Mesodermal cell (in vitro differentiated cells): ENCODE results near the gene LEMD2.

ENCODE experiments used
- H3K27ac ChIP-seq: 2 replicates; pipeline ENCODE4 v1.7.0; 2013; ENCODE audit warnings: mild to moderate bottlenecking, low read depth, low read length, moderate library complexity; ENCODE audit not compliant: severe bottlenecking
- H3K36me3 ChIP-seq: 2 replicates; pipeline ENCODE4 v1.7.1; 2013; ENCODE audit warnings: mild to moderate bottlenecking, low read length, moderate library complexity; ENCODE audit not compliant: control insufficient read depth, insufficient read depth
- H3K4me1 ChIP-seq: one replicate; pipeline ENCODE4 v1.7.1; 2013; ENCODE audit warnings: mild to moderate bottlenecking, low read length; ENCODE audit not compliant: insufficient read depth, control insufficient read depth, poor library complexity, severe bottlenecking
- H3K4me3 ChIP-seq: 2 replicates; pipeline ENCODE4 v1.7.0; 2013; ENCODE audit warnings: low read length, control low read depth, mild to moderate bottlenecking; ENCODE audit not compliant: insufficient read depth, poor library complexity, severe bottlenecking; ENCODE audit errors: extremely low read depth
- H3K9me3 ChIP-seq: 2 replicates; pipeline ENCODE4 v1.7.1; 2013; ENCODE audit warnings: mild to moderate bottlenecking, low read length, moderate library complexity; ENCODE audit not compliant: control insufficient read depth
- WGBS, 2 experiments: methylation state at CpG; one replicate each; pipeline ENCODE4 v1.1.5; 2013; ENCODE audit warnings: missing lambda C conversion rate in 2 of 2; ENCODE audit not compliant: insufficient coverage in 2 of 2; 5-methylcytosine and 5-hydroxymethylcytosine counted together

LEMD2 gene

GRCh38 chr6:33803571-33804053 is 14.7 kb upstream of the LEMD2 start, which contains the start of gene MLN:
MLN (minus strand) TSS chr6:33804003; CDS start chr6:33801163, 2,840 bp downstream.
- H3K4me1 ChIP-seq = peaks cover 4% of the 10 kb centered on the region
- H3K27ac ChIP-seq = no peak within 1 kb of the TSS
- no peak within 1 kb of the TSS for H3K4me3 ChIP-seq
- no peaks in the 10 kb centered on the region for H3K36me3 ChIP-seq
- H3K9me3 ChIP-seq = no peaks in the 10 kb centered on the region
- WGBS, 2 experiments = 91 to 94% methylated on average over 9 to 14 of the region's 14 CpGs

DNA sequence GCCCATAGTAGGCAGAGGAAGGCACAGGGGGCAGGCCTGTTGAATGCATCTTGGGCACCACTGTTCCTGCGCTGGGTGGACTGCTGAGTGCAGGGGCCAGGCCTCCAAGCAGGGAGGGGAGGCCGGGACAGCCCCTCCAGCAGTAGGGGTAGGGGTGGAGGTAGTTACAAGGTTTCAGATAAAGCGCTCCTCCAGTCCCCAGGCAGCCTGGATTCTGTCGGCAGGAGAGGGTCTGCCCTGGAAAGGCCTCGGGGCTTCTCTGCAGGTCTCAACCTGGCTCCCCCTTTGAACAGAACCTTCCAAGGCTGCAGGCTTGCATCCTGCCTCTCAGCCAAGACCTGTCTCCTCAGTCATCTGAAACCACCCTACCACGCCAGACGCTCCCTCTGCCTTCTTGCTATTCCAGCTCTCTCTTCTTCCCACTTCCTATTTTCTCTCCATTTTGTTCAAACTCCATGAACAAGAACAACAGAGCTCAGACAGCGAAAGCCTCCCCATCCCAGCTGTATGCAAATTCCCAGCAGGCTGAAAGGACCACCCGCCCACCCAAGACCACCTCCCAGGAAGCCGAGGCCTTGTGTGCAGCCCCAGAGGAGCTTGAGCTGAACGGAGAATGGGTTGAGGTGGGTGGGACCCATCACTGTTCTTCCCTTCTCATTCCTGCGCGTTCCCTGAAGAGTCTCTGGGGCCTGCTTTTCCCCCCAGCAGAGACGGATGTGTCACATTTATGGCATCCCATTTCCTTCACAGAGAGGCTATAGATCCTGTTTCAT is 13.4 kb upstream of the LEMD2 start:
- H3K36me3 ChIP-seq = no peaks in the 10 kb centered on the region
- WGBS, 2 experiments = 88 to 89% methylated on average over 8 to 9 of the region's 14 CpGs
- H3K4me1 ChIP-seq = peaks cover 4% of the 10 kb centered on the region
- no peaks in the 10 kb centered on the region for H3K9me3 ChIP-seq
- H3K4me3 ChIP-seq = no peak overlapping the region
- H3K27ac ChIP-seq = no peak overlapping the region

DNA sequence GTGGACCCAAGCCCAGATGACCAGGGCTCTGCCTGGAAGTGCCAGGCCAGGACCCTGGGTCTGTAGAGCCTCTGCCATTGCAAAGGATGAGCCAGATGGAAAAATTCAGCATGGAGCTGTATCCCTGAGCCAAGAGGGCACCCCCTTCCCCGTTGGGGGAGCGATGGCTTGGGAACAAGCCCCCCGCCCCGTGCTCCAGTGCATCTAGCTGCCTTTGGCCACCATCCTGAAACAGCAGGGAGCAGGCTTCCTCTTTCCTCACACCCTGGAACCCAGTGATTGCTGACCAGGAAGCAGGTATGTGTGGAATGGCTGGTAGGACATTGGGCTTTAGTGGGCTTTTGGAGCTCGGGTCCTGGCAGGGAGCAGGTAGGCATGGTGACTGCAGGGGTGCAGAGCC is 12.7 kb upstream of the LEMD2 start:
- Histone ChIP-seq H3K27ac (no peak overlapping the region), H3K9me3 (no peaks in the 10 kb centered on the region), H3K4me3 (no peak overlapping the region), H3K4me1 (peaks cover 4% of the 10 kb centered on the region), H3K36me3 (no peaks in the 10 kb centered on the region)
- 91 to 92% methylated on average over 5 of the region's 5 CpGs for WGBS, 2 experiments

DNA sequence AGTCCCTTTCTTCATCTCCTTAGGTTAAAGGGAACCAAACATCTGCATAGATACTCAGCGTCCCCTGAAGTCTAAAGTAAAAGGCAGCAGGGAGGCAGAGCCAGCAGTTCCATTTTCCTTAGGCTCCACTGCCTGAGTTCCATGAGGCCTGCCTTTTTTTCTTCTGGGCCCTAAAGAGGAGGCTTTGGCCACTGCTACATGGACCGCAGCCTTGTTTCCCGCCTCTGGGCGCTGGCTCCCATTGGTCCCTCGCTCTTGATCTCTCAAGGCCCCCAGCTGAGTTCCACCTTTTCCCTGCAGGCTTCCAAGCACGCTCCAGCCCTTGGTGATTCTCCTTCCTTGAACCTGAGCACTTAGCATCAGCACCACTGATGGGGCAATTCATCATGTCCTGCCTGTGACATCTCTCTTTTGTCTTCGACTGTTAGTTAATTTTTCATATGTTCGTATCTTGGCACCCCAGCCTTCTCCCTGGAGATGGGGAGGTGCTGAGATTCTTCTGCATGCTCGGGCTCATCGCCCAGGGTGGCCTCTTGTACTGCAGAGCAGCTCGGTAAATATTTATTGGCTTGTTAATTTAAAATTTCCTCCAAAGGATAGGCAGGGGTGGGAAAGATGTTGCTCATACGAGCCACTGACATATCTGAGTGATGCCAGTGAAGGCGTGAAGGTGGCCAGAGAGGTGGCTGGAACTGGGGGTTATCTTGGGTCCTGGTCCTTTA is 11.5 kb upstream of the LEMD2 start:
- 85 to 90% methylated on average over 9 to 10 of the region's 13 CpGs for WGBS, 2 experiments
- Histone ChIP-seq H3K4me3 (no peak overlapping the region), H3K4me1 (peaks cover 4% of the 10 kb centered on the region), H3K9me3 (no peaks in the 10 kb centered on the region), H3K27ac (no peak overlapping the region), H3K36me3 (no peaks in the 10 kb centered on the region)

DNA sequence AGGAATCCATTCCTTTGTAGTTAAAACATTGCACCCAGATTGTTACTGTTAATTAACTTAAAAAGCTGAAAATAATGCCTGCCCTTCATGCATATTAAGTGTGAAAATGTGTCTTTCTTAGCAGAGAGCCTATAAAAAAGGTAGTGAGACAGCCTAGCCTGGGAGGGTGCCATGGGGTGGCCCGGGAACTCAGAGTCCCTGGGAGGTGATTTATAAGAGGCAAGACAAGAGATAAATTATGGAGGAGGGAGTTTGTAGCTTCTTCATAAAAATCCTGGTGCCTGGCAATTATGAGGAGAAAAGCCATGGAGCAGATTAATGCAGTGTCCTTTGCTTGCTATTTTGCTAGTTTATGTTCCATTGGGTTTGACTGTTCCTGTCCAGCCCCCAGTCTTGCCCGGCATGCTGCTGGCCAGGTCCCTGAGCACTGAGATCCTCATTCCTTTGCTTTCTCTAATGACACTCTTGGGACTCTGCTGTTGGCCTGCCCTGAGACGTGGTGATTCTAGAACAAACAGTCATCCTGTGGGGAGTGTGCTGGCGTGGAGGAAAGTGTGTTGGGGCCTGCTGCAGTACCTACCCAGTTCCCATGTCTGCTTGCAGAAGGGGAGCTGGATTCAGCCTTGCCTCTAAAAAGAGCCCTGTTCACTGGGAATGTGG is 10.7 kb upstream of the LEMD2 start:
- Histone ChIP-seq H3K4me1 (peaks cover 5% of the 10 kb centered on the region), H3K9me3 (no peaks in the 10 kb centered on the region), H3K27ac (no peak overlapping the region), H3K36me3 (no peaks in the 10 kb centered on the region), H3K4me3 (no peak overlapping the region)
- 89 to 96% methylated on average over 4 of the region's 4 CpGs for WGBS, 2 experiments

- WGBS, 2 experiments = 93% methylated on average over 9 to 10 of the region's 13 CpGs
- H3K4me1 ChIP-seq = peaks cover 7% of the 10 kb centered on the region
These were observed 9.5 kb upstream of the LEMD2 start for GRCh38 chr6:33798343-33798848.

GRCh38 chr6:33797626-33798342 is 8.9 kb upstream of the LEMD2 start:
- peaks cover 4% of the 10 kb centered on the region for H3K4me1 ChIP-seq
- H3K36me3 ChIP-seq = no peaks in the 10 kb centered on the region
- 66 to 73% methylated on average over 9 to 10 of the region's 10 CpGs for WGBS, 2 experiments
- H3K9me3 ChIP-seq = no peaks in the 10 kb centered on the region
- no peak overlapping the region for H3K27ac ChIP-seq
- no peak overlapping the region for H3K4me3 ChIP-seq

More at GRCh38 chr6:33798343-33798848, 9.5 kb upstream of the LEMD2 start:
- Histone ChIP-seq H3K36me3 (no peaks in the 10 kb centered on the region), H3K9me3 (no peaks in the 10 kb centered on the region), H3K4me3 (no peak overlapping the region), H3K27ac (no peak overlapping the region)

- Histone ChIP-seq H3K27ac (no peak overlapping the region), H3K4me1 (peaks cover 3% of the 10 kb centered on the region), H3K36me3 (no peaks in the 10 kb centered on the region), H3K4me3 (no peak overlapping the region), H3K9me3 (no peaks in the 10 kb centered on the region)
- WGBS, 2 experiments = 55 to 70% methylated on average over 7 to 9 of the region's 14 CpGs
These were observed 6.1 kb upstream of the LEMD2 start for GRCh38 chr6:33794910-33795623.

DNA sequence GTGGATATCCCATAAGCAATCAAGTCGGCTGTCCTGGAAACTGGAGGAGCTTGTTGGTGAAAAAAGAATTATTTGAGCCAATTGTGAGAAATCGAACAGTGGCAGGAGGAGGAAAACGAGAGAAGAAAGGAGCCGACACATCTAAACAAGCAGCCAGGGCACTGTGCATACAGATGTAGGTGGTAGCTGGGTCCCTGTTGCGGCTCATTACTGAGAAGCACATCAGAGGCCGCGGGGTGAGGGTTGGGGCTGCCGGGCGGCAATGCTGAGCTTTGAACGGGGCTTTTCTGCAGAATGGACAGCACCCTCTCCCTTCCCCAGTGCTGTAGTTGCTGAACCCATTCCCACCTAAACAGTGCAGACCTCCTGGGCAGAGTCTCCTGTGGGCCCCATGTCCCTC is 4.1 kb upstream of the LEMD2 start:
- H3K27ac ChIP-seq = no peak overlapping the region
- H3K4me1 ChIP-seq = peaks cover 12% of the 10 kb centered on the region
- 81 to 86% methylated on average over 10 of the region's 10 CpGs for WGBS, 2 experiments
- no peak overlapping the region for H3K4me3 ChIP-seq
- H3K9me3 ChIP-seq = no peaks in the 10 kb centered on the region
- H3K36me3 ChIP-seq = no peaks in the 10 kb centered on the region
